GM18499 (cell line): ENCODE results near the gene SEMA6B.
"Not testable (repeated sequence)": the region's sequence is repeated elsewhere in the genome, so short reads cannot be mapped to it uniquely, and the experiment has no call there.

ENCODE experiments used
- ATAC-seq: cut with Tn5 transposase; IDR thresholded peaks from one replicate; pipeline ENCODE4 v1.9.1; 2021; ENCODE audit warnings: moderate number of reproducible peaks; ENCODE audit not compliant: insufficient read depth, unreplicated experiment

Gene SEMA6B

GRCh38 chr19:4575267-4576015 lies 16.0 kb upstream of the SEMA6B start:
- ATAC-seq, result no peak

- no peak for ATAC-seq
These were observed 14.2 kb upstream of the SEMA6B start for GRCh38 chr19:4573682-4574081.

GRCh38 chr19:4571305-4571917 lies 11.9 kb upstream of the SEMA6B start:
- ATAC-seq, result no peak

- no peak for ATAC-seq
These were observed 11.4 kb upstream of the SEMA6B start for GRCh38 chr19:4570916-4571304.

GRCh38 chr19:4570402-4570801 lies 10.9 kb upstream of the SEMA6B start:
- no peak for ATAC-seq

- ATAC-seq, result no peak
These were observed 9.4 kb upstream of the SEMA6B start for GRCh38 chr19:4568886-4569285.

- ATAC-seq, result no peak
These were observed 8.1 kb upstream of the SEMA6B start for GRCh38 chr19:4567584-4568071.

GRCh38 chr19:4566402-4567051 lies 7.0 kb upstream of the SEMA6B start:
- no peak for ATAC-seq

- ATAC-seq, result not testable (repeated sequence)
These were observed 4.1 kb upstream of the SEMA6B start for GRCh38 chr19:4563562-4563961.

GRCh38 chr19:4562085-4562484 lies 2.6 kb upstream of the SEMA6B start:
- ATAC-seq, result not testable (repeated sequence)

- ATAC-seq, result no peak
These were observed 1.2 kb downstream of the SEMA6B start for GRCh38 chr19:4557971-4558941.

GRCh38 chr19:4557144-4557970 lies 2.1 kb downstream of the SEMA6B start:
- ATAC-seq, result no peak

GRCh38 chr19:4556597-4557127 lies 2.8 kb downstream of the SEMA6B start:
- ATAC-seq, result no peak

GRCh38 chr19:4555657-4556561 lies 3.6 kb downstream of the SEMA6B start:
- no peak for ATAC-seq

- no peak for ATAC-seq
These were observed 4.8 kb downstream of the SEMA6B start for GRCh38 chr19:4554717-4555116.

- no peak for ATAC-seq
These were observed 5.7 kb downstream of the SEMA6B start for GRCh38 chr19:4553775-4554174.

GRCh38 chr19:4553092-4553695 lies 6.3 kb downstream of the SEMA6B start:
- no peak for ATAC-seq

- no peak for ATAC-seq
These were observed 7.0 kb downstream of the SEMA6B start for GRCh38 chr19:4552525-4552819.
